Caki2 (cell line): ENCODE measurements around the gene TCF4. TPM values are rescaled to one million over a fixed set of nuclear protein-coding genes. Genes with fewer than 3 reads are reported as not detected.
A peak's percentile ranks its signal among the peaks of the same experiment; 100 is the strongest.

Source experiments
- DNase-seq: peaks from one replicate; pipeline ENCODE4 v3.0.0-alpha.2; 2015; ENCODE audit warnings: low read depth
- in situ Hi-C: cut with HindIII; loops from 2 replicates; pipeline ENCODE4 v1.10.0; 2016; ENCODE audit warnings: low sequenced_read_pairs, low pct_unique_long_range_greater_than_20kb, mixed read lengths
- total RNA-seq: library from RNA; depleted of rRNA; stranded (reverse); fragments of >200 nt; shearing (Covaris generic); gene quantifications from 2 replicates; pipeline ENCODE4 v1.2.3, GENCODE V29; 2014; ENCODE audit warnings: low replicate concordance

The TCF4 gene
- total RNA-seq, 1 experiment from 2014 or later = 9.5 TPM

GRCh38 chr18:55252901-55253300, 335.1 kb downstream of the TCF4 start:
- DNase-seq = no peak
- in situ Hi-C loops = no loop called here

- DNase-seq = no peak
- in situ Hi-C loops = no loop called here
Observed at GRCh38 chr18:55252053-55252675, 335.8 kb downstream of the TCF4 start.

GRCh38 chr18:55251254-55251971, 336.6 kb downstream of the TCF4 start:
- in situ Hi-C loops = no loop called here
- no peak for DNase-seq

- no peak for DNase-seq
- in situ Hi-C loops = no loop called here
Observed at GRCh38 chr18:55250768-55251173, 337.2 kb downstream of the TCF4 start.

GRCh38 chr18:55249550-55249949, 338.4 kb downstream of the TCF4 start:
- in situ Hi-C loops = no loop called here
- no peak for DNase-seq

- in situ Hi-C loops = no loop called here
- no peak for DNase-seq
Observed at GRCh38 chr18:55248495-55248894, 339.5 kb downstream of the TCF4 start.

- in situ Hi-C loops = no loop called here
- no peak for DNase-seq
Observed at GRCh38 chr18:55247032-55247431, 341.0 kb downstream of the TCF4 start.

GRCh38 chr18:55246278-55246677, 341.7 kb downstream of the TCF4 start:
- DNase-seq = no peak
- in situ Hi-C loops = no loop called here

GRCh38 chr18:55245211-55245614, 342.8 kb downstream of the TCF4 start:
- in situ Hi-C loops = no loop called here

GRCh38 chr18:55244546-55244945, 343.4 kb downstream of the TCF4 start:
- no peak for DNase-seq
- in situ Hi-C loops = no loop called here

More at GRCh38 chr18:55245211-55245614, 342.8 kb downstream of the TCF4 start:
- DNase-seq = no peak

GRCh38 chr18:55243857-55244256, 344.1 kb downstream of the TCF4 start:
- in situ Hi-C loops = no loop called here
- no peak for DNase-seq

GRCh38 chr18:55243255-55243654, 344.7 kb downstream of the TCF4 start:
- in situ Hi-C loops = no loop called here
- DNase-seq = no peak

- DNase-seq = no peak
- in situ Hi-C loops = no loop called here
Observed at GRCh38 chr18:55240978-55241377, 347.0 kb downstream of the TCF4 start.

GRCh38 chr18:55239740-55240139, 348.3 kb downstream of the TCF4 start:
- in situ Hi-C loops = no loop called here
- DNase-seq = no peak

GRCh38 chr18:55237660-55238059, 350.3 kb downstream of the TCF4 start:
- in situ Hi-C loops = no loop called here
- no peak for DNase-seq

GRCh38 chr18:55236150-55236931, 351.7 kb downstream of the TCF4 start:
- no peak for DNase-seq
- in situ Hi-C loops = no loop called here

- no peak for DNase-seq
- in situ Hi-C loops = no loop called here
Observed at GRCh38 chr18:55235094-55235461, 352.9 kb downstream of the TCF4 start.

- DNase-seq = peak; percentile 36
Observed at GRCh38 chr18:55234366-55235093, 353.5 kb downstream of the TCF4 start.

GRCh38 chr18:55233857-55234256, 354.1 kb downstream of the TCF4 start:
- in situ Hi-C loops = no loop called here
- no peak for DNase-seq

More at GRCh38 chr18:55234366-55235093, 353.5 kb downstream of the TCF4 start:
- in situ Hi-C loops = no loop called here
